ENCODE measurements around the gene PLTP. TPM values are rescaled to one million over a fixed set of nuclear protein-coding genes. Genes with fewer than 3 reads are reported as not detected.

The PLTP gene
- polyA plus RNA-seq, 3 donors: 1.6 to 3.0 (median 2.9) TPM

- H3K4me2 ChIP-seq (replicated peaks; ENCODE audit: extremely low read depth, low read length, poor library complexity, severe bottlenecking): no peak overlapping the region
- no peaks in the 10 kb centered on the region for H3K9me3 ChIP-seq (replicated peaks in 1 of 2; ENCODE audit: control insufficient read depth in 1 of 2, insufficient read depth in 1 of 2, low read length in 2 of 2)
- DNase-seq: no peak
- H3K4me3 Mint-ChIP-seq: no peak overlapping the region
- H3K4me3 ChIP-seq (replicated peaks in 1 of 3; ENCODE audit: low read depth in 2 of 3, low read length in 3 of 3): no peak overlapping the region
- no peak overlapping the region for H3K9ac ChIP-seq (ENCODE audit: insufficient read depth, low read length, poor library complexity, severe bottlenecking)
- no peaks in the 10 kb centered on the region for H3K79me2 ChIP-seq (ENCODE audit: insufficient read depth, low read length)
- no peaks in the 10 kb centered on the region for H3K36me3 ChIP-seq (replicated peaks in 1 of 2; ENCODE audit: control insufficient read depth in 1 of 2, insufficient read depth in 2 of 2, low read length in 2 of 2)
- H2AFZ ChIP-seq (ENCODE audit: insufficient read depth, low read depth, low read length, poor library complexity, severe bottlenecking): no peak overlapping the region
- H4K20me1 ChIP-seq (ENCODE audit: insufficient read depth, low read length): no peaks in the 10 kb centered on the region
- 78% methylated on average over 5 of the region's 9 CpGs for WGBS (ENCODE audit: insufficient coverage)
- intact Hi-C loops (cut with micrococcal nuclease): no loop called here
- H3K27ac ChIP-seq (ENCODE audit: low read depth in 1 of 2, low read length in 2 of 2): no peak overlapping the region
- H3K4me1 Mint-ChIP-seq: peaks cover 14% of the 10 kb centered on the region
- H3K9me3 Mint-ChIP-seq: no peaks in the 10 kb centered on the region
- no peak for TF ChIP-seq CTCF (IDR thresholded peaks at IDR 0.05)
- H3K27me3 Mint-ChIP-seq (ENCODE audit: low read depth in 3 of 3): peaks cover 6 to 21% (median 10%) of the 10 kb centered on the region in 3 donors
- H3K27ac Mint-ChIP-seq: peak overlapping the region in 1 of 7 donors; percentile 24
- H3K27me3 ChIP-seq (ENCODE audit: control insufficient read depth in 2 of 2, insufficient read depth in 2 of 2, low read length in 2 of 2): no peaks in the 10 kb centered on the region
- no peaks in the 10 kb centered on the region for H3K36me3 Mint-ChIP-seq
- peaks cover 6 to 10% of the 10 kb centered on the region in 2 donors for H3K4me1 ChIP-seq (ENCODE audit: control insufficient read depth in 1 of 2, insufficient read depth in 2 of 2, low read length in 2 of 2)
Observed at GRCh38 chr20:45925821-45926506, 14.0 kb upstream of the PLTP start.

GRCh38 chr20:45924391-45925261 is 12.7 kb upstream of the PLTP start:
- H3K9me3 ChIP-seq (replicated peaks in 1 of 2; ENCODE audit: control insufficient read depth in 1 of 2, insufficient read depth in 1 of 2, low read length in 2 of 2): no peaks in the 10 kb centered on the region
- H2AFZ ChIP-seq (ENCODE audit: insufficient read depth, low read depth, low read length, poor library complexity, severe bottlenecking): no peak overlapping the region
- intact Hi-C loops (cut with micrococcal nuclease): no loop called here
- no peak overlapping the region for H3K9ac ChIP-seq (ENCODE audit: insufficient read depth, low read length, poor library complexity, severe bottlenecking)
- Mint-ChIP-seq H3K36me3 (no peaks in the 10 kb centered on the region), H3K4me3 (peak overlapping the region in 1 of 2 donors; percentile 49), H3K27ac (peak overlapping the region in 4 of 7 donors; percentile 7 to 63 (median 30)), H3K4me1 (peaks cover 22% of the 10 kb centered on the region), H3K9me3 (peaks cover 0 to 2% (median 0%) of the 10 kb centered on the region in 7 donors), H3K27me3 (ENCODE audit: low read depth in 3 of 3) (peaks cover 6 to 21% (median 10%) of the 10 kb centered on the region in 3 donors)
- no peaks in the 10 kb centered on the region for H3K27me3 ChIP-seq (ENCODE audit: control insufficient read depth in 2 of 2, insufficient read depth in 2 of 2, low read length in 2 of 2)
- no peak overlapping the region for H3K4me2 ChIP-seq (replicated peaks; ENCODE audit: extremely low read depth, low read length, poor library complexity, severe bottlenecking)
- WGBS (ENCODE audit: insufficient coverage): 50% methylated on average over 10 of the region's 21 CpGs
- no peaks in the 10 kb centered on the region for H4K20me1 ChIP-seq (ENCODE audit: insufficient read depth, low read length)
- no peak overlapping the region for H3K4me3 ChIP-seq (replicated peaks in 1 of 3; ENCODE audit: low read depth in 2 of 3, low read length in 3 of 3)
- no peak for TF ChIP-seq CTCF (IDR thresholded peaks at IDR 0.05)
- H3K27ac ChIP-seq (ENCODE audit: low read depth in 1 of 2, low read length in 2 of 2): no peak overlapping the region
- H3K79me2 ChIP-seq (ENCODE audit: insufficient read depth, low read length): no peaks in the 10 kb centered on the region
- peaks cover 14 to 17% of the 10 kb centered on the region in 2 donors for H3K4me1 ChIP-seq (ENCODE audit: control insufficient read depth in 1 of 2, insufficient read depth in 2 of 2, low read length in 2 of 2)
- no peaks in the 10 kb centered on the region for H3K36me3 ChIP-seq (replicated peaks in 1 of 2; ENCODE audit: control insufficient read depth in 1 of 2, insufficient read depth in 2 of 2, low read length in 2 of 2)
- DNase-seq: no peak

Measured in CD14-positive monocyte (primary cell).